ENCODE measurements around the gene SGK2.

- TF ChIP-seq CTCF (IDR thresholded peaks at IDR 0.05) (no peak), POLR2A (IDR thresholded peaks at IDR 0.05) (no peak)
Observed at GRCh38 chr20:43568706-43569105, 9.9 kb downstream of the SGK2 start.
